Kasumi-1 (cell line): ENCODE data around the gene PNMA6F.
"Not testable (repeated sequence)": the region's sequence is repeated elsewhere in the genome, so short reads cannot be mapped to it uniquely, and the experiment has no call there.

Source experiments
- DNase-seq, 2 experiments: peaks; one replicate each; lab custom pipeline; 2025; lab: John Stamatoyannopoulos, UW

The PNMA6F gene

DNA sequence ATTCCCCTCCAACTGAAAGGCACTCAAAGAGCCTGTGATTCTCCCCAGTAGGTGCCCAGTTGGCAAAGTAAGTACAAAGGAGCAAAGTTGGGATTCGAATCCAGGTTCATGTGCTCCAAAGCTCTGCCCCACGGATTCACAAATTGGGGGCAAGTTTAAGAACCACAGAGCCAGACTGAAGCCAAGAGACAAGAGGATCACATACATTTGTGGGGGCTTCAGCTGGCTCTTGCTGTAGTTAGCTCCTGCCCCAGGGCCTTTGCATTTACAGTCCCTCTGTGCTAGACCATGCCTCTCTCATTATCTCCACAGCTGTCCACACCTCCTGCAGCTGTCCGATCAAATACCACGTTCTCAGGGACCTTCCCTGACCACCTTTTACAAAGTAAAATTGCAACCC is 18.8 kb downstream of the PNMA6F start:
- no peak for DNase-seq

DNA sequence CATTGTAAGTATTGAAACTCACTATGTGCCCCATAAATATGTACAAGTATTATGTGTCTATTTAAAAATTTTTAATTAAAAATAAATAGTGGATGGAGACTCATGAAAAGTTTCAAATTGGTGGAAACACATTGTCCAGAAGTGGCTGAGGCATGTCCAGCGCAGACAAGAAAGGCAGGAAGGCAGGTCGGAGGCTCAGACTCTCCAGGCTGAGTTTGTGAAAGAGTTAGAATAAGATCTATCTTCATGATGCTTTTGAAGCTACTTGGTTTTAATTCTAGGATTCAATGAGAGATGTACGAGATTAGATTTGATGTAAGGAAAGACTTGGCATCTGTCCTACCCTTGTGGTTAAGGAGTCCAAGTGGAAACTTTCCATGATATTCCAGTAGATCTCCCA is 19.8 kb downstream of the PNMA6F start:
- DNase-seq, result no peak

DNA sequence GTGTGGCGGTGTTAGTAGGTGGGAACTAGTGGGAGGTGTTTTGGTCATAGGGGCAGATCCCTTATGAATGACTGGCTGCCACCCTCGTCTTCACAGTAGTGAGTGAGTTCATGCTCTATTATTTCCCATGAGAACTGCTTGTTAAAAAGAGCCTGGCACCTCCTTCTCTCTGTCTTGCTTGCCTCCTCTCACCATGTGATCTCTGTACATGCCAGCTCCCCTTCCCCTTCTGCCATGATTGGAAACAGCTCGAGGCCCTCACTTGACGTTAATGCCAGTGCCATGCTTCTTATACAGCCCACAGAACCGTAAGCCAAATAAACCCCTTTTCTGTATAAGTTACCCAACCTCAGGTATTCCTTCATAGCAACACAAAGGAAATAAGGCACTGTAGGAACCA is 21.7 kb downstream of the PNMA6F start:
- DNase-seq, result no peak

DNA sequence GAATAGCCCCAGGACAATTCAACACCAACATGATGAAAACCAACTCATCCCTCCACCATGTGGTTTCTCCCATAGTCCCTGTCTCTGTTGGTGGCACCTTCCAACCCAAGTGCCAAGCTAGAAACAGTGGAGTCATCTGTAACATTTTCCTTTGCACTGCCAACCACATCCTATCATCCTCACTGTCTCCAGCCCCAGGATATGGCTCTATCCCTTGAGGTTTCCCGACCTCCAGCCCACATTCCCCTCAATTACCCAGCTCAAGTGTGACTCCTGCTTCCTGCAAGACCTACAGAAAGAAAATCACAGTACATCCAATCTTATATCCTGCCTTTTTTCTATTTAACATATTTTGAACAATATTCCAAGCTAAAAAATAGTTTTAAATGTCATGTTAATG is 24.2 kb downstream of the PNMA6F start:
- no peak for DNase-seq

DNA sequence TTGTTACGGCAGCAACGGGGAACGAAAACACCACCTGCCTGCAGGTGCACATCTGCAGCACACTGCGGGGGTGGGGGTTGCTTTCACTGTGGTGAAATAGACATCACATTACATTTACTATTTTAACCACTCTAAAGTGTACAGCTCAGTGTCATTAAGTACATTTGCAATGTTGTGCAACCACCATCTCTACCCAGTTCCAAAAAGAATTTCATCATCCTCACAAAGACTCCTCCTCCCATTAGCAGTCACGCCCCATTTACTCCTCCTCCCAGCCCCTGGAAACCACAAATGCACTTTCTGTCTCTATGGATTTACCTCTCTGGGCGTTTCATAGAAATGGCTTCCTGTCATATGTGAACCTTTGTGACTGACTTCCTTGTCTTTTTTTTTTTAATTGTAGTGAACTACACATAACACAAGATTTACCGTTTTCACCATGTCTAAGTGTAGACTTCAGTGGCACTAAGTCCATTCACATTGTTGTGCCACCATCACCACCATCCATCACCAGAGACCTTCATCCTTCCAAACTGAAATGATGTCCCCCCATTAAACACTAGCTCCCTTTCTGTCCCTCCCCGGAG is 28.0 kb downstream of the PNMA6F start:
- not testable (repeated sequence) for DNase-seq

DNA sequence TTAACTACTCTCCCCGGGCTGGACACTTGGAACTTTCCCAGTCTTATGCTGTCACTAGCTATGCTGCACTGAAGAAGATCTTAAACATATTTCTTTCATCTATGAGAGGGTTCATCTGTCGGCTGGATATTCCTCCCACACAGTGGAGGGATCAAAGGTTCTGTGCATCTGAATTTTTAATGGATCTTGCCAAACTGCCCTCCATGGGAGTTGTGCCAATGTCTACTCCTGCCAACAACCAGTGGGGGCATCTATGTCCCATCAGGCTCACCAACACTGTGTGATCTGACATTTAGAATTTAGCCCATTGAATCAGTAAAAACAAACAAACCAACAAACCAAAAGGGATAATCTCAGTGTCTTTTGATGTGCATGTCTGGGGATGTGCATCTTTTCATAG is 32.8 kb downstream of the PNMA6F start:
- DNase-seq, result not testable (repeated sequence)

DNA sequence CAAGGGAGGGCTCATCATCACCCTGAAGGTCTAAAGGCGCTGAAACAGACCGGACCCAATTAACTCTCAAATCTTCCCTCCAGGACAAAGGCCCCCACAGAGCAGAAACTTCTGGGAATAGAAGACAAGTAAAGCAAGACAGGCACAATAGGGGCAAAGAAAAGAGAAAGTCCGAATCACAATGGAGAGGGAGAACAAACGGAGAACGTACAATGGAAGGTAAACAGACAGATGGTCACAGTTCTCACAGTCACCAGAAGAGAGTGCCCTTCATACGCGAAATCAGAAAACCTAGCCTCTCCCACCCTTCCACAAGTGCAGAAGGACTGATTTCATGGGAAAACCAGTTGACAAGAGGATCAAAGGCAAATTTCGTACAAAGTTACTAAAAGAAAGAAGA is 35.9 kb downstream of the PNMA6F start:
- not testable (repeated sequence) for DNase-seq

DNA sequence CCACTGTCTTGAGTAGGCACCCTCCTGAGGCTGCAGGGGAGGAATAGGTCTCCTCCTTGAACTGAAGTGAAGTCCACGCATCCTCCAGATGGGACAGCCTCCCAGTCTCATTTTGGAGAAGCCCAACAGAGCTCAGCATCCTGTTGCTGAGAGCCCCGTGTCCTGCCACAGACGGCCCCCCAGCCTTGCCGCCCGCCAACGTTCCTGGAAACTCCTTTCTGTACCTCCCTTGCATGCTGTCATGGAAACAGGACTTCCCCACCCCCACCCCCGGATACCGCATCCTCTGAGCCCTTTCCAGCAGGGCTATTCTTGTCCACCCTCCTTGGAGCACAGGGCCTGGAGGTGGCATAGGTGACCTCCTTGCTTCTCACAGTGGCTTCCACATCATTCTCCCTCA is 37.6 kb downstream of the PNMA6F start:
- not testable (repeated sequence) for DNase-seq

DNA sequence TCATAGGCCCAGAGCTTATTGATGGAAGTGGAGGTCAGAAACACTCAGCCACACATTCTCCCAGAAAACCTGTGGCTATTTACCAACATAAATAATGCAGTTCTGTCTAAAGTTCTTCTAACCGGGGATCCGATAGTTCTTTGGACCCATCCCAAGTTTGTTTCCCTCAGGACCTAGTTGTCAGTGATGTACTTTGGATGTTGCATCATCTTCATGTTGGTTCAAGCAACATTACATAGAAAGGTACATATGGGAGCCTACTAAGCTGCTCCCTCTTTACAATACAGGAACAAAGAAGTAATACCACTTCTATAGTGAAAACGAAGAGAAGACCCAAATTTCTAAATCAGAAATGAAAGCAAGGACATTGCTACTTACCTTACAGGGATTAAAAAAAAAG is 39.8 kb downstream of the PNMA6F start:
- not testable (repeated sequence) for DNase-seq

DNA sequence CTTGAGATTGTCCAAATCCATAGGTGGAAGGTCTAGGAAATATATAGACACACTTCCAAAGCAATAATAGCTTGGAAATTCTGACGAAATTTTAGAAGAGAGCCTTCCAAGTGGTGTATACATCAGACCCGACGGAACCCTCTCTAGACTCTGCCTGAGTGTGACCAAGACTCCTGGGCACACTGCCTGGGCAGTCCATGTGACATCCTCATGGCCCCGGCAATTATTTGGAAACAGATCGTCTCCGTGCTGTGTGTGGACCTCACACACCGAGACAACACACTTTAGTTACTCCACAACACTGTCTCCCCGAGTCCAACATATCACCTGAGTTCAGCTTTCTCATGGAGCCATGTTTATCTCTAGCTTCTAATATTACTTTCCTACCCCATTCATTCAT is 42.3 kb downstream of the PNMA6F start:
- DNase-seq, result not testable (repeated sequence)

DNA sequence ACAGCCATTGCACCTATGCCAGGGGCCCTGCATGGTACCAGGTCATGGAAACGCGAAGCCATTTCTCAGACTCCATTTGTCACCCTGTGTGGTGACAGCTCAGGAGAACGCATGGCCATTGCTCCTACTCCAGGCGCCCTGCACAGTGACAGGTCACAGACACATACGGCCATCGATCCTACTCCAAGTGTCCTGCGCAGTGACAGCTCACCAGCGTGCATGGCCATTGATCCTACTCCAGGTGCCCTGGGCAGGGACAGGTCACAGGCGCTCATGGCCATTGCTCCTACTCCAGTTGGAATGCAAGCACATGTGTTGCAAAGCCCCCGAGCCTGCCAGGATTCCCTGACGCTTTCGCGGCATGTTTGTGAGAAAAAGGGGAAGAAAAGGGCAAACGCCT is 45.5 kb downstream of the PNMA6F start:
- DNase-seq, result not testable (repeated sequence)

DNA sequence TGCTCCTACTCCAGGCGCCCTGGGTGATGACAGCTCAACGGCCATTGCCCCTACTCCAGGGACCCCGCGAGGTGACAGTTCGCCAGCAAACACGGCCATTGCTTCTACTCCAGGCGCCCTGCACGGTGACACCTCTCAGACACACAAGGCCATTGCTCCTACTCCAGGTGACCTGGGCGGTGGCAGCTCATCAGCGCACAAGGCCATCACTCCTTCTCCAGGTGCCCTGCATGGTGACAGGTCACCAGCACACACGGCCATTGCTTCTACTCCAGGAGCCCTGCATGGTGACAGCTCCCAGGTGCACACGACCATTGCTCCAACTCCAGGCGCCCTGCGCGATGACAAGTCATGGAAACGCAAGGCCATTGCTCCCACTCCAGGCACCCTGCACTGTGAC is 46.1 kb downstream of the PNMA6F start:
- not testable (repeated sequence) for DNase-seq

DNA sequence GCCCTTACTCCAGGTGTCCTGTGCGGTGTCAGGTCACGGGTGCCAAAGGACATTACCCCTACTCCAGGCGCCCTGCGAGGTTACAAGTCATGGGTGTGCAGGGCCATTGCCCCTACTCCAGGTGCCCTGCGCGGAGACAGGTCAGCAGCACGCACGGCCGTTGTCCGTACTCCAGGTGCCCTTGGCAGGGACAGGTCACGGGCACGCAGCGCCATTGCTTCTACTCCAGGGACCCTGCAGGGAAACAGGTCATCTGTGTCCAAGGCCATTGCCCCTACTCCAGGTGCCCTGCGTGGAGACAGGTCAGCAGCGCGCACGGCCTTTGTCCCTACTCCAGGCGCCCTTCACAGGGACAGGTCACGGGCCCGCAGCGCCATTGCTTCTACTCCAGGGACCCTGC is 49.0 kb downstream of the PNMA6F start:
- not testable (repeated sequence) for DNase-seq

DNA sequence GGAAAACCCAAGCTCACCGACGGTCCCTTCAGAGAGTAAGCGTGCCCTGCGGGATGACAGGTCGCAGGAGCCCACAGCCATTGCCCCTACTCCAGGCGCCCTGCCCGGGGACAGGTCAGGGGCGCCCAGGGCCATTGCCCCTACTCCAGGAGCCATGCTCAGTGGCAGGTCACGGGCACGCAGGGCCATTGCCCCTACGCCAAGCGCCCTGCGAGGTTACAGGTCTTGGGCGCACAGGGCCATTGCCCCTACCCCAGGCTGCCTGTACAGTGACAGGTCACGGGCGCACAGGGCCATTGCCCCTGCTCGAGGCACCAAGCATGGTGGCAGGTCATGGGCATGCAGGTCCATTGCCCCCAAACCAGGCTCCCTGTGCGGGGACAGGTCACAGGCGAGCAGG is 49.5 kb downstream of the PNMA6F start:
- DNase-seq, result not testable (repeated sequence)
